RWPE1 (cell line): Measurements from ENCODE around the gene HK2.
"Not testable (repeated sequence)": the region's sequence is repeated elsewhere in the genome, so short reads cannot be mapped to it uniquely, and the experiment has no call there.

Experiments used
- CTCF ChIA-PET: fragments of 350-600 bp; sonication (Branson Sonifier 250); formaldehyde crosslinking; extraction: SDS; loops from one replicate; lab custom pipeline; 2021; lab: Yijun Ruan, JAX
- POLR2A ChIA-PET: fragments of 400-600 bp; formaldehyde crosslinking; extraction: SDS; loops from one replicate; lab custom pipeline; 2020; ENCODE audit warnings: antibody characterized with exemption; ENCODE audit not compliant: low non-redundant PET; lab: Yijun Ruan, JAX
- DNase-seq: peaks from one replicate; pipeline ENCODE4 v3.0.0; 2012; ENCODE audit warnings: low spot score
- H3K27ac ChIP-seq: fragments of 450-650 bp; 2 replicates; pipeline ENCODE4 v1.5.1; 2017
- TF ChIP-seq, protein P1 (sequence below): fragments of 450-650 bp; conservative IDR thresholded peaks from 2 replicates; pipeline ENCODE4 v1.5.1; 2017; ENCODE audit warnings: low read depth, mild to moderate bottlenecking

Gene HK2

DNA sequence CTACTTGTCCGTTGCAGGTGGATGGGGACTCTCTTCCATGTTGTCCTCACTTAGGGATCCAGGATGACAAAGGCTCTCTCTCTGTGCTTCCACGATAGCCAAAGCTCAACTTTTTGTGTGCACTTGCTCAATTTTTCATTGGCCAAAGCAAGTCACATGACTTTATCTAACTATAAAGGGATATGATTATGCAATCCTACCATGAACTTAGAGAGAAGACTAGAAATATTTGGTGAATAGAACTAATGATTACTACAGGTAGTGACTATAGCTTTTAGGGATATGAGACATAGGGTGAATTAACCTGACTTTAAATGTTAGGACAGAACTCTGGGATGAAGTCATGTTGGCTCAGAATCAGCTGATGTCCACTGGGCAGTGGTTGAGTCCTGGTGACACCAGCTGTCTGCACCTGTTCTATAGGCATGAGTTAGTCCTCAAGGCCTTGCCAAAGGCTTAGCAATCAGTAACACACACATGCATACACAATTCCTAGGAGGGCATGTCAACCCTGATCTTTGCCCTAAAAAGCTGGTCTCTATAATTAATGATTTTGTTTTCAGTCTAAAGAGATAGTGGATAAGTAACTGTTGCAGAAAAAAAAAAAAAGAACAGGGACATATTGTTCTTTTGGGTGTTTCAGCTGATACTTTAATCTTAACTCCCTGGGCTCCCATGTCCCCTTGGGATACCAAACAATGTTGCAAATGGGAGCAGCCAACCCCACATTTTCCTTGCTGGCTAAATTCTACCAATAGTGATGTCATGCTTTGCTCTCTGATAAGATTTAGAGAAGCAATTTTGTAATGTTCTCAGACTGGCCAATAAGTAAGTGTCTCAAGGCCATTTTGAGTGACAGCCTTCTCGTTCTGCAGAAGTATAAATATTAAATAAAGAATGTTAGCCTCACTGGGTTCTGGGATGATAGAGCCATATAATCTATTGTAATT, 12.5 kb upstream of the HK2 start:
- TF ChIP-seq, protein P1, sequence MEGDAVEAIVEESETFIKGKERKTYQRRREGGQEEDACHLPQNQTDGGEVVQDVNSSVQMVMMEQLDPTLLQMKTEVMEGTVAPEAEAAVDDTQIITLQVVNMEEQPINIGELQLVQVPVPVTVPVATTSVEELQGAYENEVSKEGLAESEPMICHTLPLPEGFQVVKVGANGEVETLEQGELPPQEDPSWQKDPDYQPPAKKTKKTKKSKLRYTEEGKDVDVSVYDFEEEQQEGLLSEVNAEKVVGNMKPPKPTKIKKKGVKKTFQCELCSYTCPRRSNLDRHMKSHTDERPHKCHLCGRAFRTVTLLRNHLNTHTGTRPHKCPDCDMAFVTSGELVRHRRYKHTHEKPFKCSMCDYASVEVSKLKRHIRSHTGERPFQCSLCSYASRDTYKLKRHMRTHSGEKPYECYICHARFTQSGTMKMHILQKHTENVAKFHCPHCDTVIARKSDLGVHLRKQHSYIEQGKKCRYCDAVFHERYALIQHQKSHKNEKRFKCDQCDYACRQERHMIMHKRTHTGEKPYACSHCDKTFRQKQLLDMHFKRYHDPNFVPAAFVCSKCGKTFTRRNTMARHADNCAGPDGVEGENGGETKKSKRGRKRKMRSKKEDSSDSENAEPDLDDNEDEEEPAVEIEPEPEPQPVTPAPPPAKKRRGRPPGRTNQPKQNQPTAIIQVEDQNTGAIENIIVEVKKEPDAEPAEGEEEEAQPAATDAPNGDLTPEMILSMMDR: no peak
- no peak for DNase-seq
- POLR2A ChIA-PET: no interaction called here
- no peak overlapping the region for H3K27ac ChIP-seq
- CTCF ChIA-PET: interaction anchor here (0.7 kb wide), 1 partner anchor 136 kb away, joined by 4 read pairs; no protein-coding TSS in a partner anchor

DNA sequence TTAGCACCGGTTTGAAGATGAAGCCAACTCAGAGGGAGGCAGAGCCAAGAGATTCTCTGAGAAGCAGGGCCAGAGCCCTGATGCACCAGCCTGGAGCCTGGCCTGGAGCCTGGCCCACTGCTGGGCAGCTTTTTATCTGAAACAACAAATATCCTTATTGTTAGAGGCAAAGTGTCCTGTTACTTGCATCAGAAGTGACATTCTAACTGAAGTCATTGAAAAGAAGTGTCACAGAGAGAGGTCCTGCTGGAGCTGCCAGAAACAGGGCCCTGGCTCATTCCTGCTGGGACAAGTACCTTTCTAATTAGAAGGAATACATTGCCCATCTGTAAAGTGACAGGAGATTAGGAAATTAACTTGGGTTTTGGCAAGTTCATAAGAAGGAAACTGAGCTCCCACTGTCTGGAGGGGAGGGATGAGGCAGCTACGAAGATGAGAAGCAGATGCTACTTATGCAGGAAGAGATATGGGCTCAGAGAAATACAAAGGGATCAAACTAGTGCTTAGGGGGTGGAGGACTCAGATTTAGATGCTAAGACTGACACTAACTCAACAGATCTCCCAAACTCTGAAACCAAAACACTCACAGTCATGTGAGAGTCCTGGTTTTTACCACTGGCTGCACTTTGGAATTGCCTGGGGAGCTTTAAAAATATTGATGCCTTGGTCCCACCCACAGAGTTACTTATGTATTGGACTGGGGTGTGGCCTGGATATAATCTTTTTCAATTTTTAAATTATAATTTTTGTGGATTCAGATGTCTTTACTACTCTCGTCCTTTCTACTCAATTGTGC, 11.0 kb upstream of the HK2 start:
- ChIA-PET POLR2A (interaction anchor here (0.5 kb wide), 1 partner anchor 11 kb away, joined by 3 read pairs; the partner anchor contains the start of gene HK2), CTCF (interaction anchor here (0.6 kb wide), 1 partner anchor 108 kb away, joined by 4 read pairs; no protein-coding TSS in a partner anchor)
- DNase-seq: no peak
- H3K27ac ChIP-seq: no peak overlapping the region
- TF ChIP-seq, protein P1: no peak

DNA sequence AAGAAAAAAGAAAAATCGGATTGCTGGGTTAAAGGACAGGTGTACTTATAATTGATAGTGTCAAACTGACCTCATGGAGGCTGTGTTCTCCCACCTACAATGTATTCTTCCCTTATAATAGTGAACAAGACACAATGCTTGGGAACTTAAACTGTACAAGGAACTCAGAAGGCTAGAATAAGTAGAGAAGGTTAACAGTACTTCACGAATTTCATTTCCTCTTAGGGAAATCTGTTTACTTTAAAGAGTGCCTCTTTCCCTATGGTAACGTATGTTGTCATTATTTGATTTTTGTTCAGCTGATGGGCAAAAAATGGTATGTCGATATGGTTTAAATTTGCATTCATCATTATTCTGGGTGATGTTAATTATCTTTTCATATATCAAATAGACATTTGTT, 9.2 kb upstream of the HK2 start:
- TF ChIP-seq, protein P1: no peak
- no peak overlapping the region for H3K27ac ChIP-seq
- ChIA-PET POLR2A (interaction anchor here (0.6 kb wide), 1 partner anchor 9 kb away, joined by 4 read pairs; no protein-coding TSS in a partner anchor), CTCF (interaction anchor here (0.7 kb wide), 1 partner anchor 133 kb away, joined by 3 read pairs; no protein-coding TSS in a partner anchor)
- DNase-seq: no peak

DNA sequence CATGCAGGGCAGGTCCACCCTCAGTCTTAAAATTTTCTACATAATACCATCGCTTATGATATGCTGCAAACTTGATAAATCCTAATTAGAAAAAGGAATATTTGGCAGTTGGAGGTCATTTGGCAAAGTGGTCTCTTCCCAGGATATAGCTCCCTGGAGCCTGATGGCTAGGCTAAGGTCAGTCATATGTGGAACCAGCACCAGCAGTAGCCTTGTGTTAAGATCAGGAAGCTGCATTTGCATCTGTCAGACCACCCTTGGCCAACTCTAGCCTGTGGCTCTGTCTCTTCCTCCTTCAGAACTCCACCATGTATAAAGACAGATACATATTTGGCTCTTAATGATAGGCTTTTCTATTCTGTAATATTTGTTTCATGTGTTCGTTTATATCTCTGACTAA, 5.4 kb upstream of the HK2 start:
- TF ChIP-seq, protein P1: no peak
- no peak overlapping the region for H3K27ac ChIP-seq
- no peak for DNase-seq
- ChIA-PET POLR2A (no interaction called here), CTCF (no interaction called here)

DNA sequence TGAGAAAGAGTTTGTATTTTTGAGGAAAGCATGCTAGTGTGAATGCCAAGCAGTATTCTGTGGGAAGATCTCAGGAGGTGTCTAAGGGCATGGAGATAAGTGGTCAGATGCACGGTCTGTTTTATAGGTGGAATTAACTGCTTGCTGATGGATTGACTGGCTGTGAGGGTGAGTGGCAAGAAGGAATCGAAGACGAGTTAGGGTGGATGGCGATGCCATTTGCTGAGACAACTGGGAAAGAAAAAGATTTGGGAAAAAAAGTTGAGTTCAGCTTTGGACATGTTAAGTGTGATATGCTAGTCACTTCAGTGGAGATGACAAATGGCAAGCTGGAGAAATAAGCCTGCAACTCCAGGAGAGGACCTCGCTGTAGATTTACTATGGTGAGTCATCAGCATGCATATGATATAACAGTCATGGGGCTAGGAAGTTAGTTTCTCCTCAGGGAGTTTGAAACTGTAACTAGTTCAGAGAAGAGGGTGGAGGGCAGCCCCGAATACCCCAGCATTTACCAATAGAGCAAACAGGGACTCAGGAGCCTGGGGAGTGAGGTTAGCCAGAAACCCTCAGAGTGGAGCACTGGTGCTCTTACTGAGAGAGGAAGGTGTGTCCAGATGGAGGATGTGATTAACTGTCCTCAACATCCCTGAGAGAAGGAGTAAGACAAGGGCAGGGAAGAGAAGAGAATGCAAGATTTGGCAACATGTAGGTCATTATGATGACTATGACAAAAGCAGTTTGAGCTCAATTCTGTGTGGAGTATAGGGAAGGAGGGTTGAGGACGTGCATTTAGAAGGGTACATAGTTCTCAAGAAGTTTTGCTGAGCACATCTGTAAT, 2.0 kb upstream of the HK2 start:
- DNase-seq: no peak
- POLR2A ChIA-PET: no interaction called here
- no peak overlapping the region for H3K27ac ChIP-seq
- TF ChIP-seq, protein P1: no peak
- CTCF ChIA-PET: no interaction called here

DNA sequence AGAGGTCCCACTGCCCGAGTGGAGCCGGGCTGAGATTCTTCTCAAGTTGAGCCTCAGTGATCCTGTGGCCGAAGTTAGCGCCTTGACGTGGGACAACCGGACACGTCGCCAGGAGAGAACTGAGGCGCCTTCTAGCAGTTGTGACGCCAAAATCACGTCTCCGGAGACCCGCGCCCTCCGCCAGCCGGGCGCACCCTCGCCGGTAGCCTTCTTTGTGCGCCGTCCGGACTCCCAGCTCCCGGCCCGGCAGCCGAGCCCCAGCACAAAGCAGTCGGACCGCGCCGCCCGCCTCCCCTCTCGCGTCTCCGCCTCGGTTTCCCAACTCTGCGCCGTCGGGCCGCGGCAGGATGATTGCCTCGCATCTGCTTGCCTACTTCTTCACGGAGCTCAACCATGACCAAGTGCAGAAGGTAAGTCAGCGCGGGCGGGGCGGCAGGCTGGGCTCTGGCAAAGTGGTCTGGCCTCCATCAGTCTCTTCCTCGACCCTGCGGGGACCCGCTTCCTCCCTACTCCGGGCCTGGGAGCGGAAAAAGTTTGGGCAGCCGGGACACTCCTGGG, 386 bp downstream of the HK2 start:
- DNase-seq: not testable (repeated sequence)
- peak overlapping the region; percentile 80 for H3K27ac ChIP-seq
- POLR2A ChIA-PET: interaction anchor here (0.6 to 0.8 kb wide), 3 partner anchors 10 to 12 kb away, joined by 3 read pairs; no protein-coding TSS in a partner anchor
- CTCF ChIA-PET: interaction anchor here (0.7 to 3.3 kb wide), 3 partner anchors 27 to 120 kb away, joined by 3 to 20 read pairs (median 3); no protein-coding TSS in a partner anchor
